Stromal cell of bone marrow (primary cell): ENCODE data around the gene CBY3.
"Not testable (repeated sequence)": the region's sequence is repeated elsewhere in the genome, so short reads cannot be mapped to it uniquely, and the experiment has no call there.

Experiments used
- DNase-seq: peaks from one replicate; pipeline ENCODE4 v3.0.0-alpha.2; 2012; ENCODE audit warnings: low read depth

CBY3 gene

GRCh38 chr5:179668391-179668790 lies 12.4 kb downstream of the CBY3 start:
- DNase-seq, result no peak

GRCh38 chr5:179661647-179662046 lies 19.2 kb downstream of the CBY3 start:
- not testable (repeated sequence) for DNase-seq

- peak; percentile 25 for DNase-seq
These were observed 22.5 kb downstream of the CBY3 start for GRCh38 chr5:179658179-179658856.

- not testable (repeated sequence) for DNase-seq
These were observed 23.3 kb downstream of the CBY3 start for GRCh38 chr5:179657302-179658178.

GRCh38 chr5:179653135-179653534 lies 27.7 kb downstream of the CBY3 start:
- not testable (repeated sequence) for DNase-seq

- DNase-seq, result not testable (repeated sequence)
These were observed 30.6 kb downstream of the CBY3 start for GRCh38 chr5:179650245-179650644.

GRCh38 chr5:179649166-179649703 lies 31.6 kb downstream of the CBY3 start:
- not testable (repeated sequence) for DNase-seq

GRCh38 chr5:179648410-179648809 lies 32.4 kb downstream of the CBY3 start:
- DNase-seq, result no peak

- not testable (repeated sequence) for DNase-seq
These were observed 36.1 kb downstream of the CBY3 start for GRCh38 chr5:179644766-179645165.

GRCh38 chr5:179643141-179643920 lies 37.5 kb downstream of the CBY3 start:
- not testable (repeated sequence) for DNase-seq

GRCh38 chr5:179642626-179643025 lies 38.2 kb downstream of the CBY3 start:
- DNase-seq, result not testable (repeated sequence)

- not testable (repeated sequence) for DNase-seq
These were observed 39.1 kb downstream of the CBY3 start for GRCh38 chr5:179641745-179642144.

GRCh38 chr5:179639296-179639695 lies 41.5 kb downstream of the CBY3 start:
- not testable (repeated sequence) for DNase-seq

GRCh38 chr5:179634370-179635172 lies 46.3 kb downstream of the CBY3 start:
- DNase-seq, result not testable (repeated sequence)

- not testable (repeated sequence) for DNase-seq
These were observed 47.1 kb downstream of the CBY3 start for GRCh38 chr5:179633501-179634369.
